SIG-M5 (cell line): ENCODE data around the gene ARHGEF17.

Experiments used
- DNase-seq: peaks from one replicate; lab custom pipeline; 2025; lab: John Stamatoyannopoulos, UW

Gene ARHGEF17

GRCh38 chr11:73380897-73381410 lies 72.9 kb downstream of the ARHGEF17 start:
- DNase-seq, result no peak

GRCh38 chr11:73381589-73381988 lies 73.5 kb downstream of the ARHGEF17 start:
- DNase-seq, result no peak

- no peak for DNase-seq
These were observed 74.1 kb downstream of the ARHGEF17 start for GRCh38 chr11:73382183-73382582.

- no peak for DNase-seq
These were observed 74.7 kb downstream of the ARHGEF17 start for GRCh38 chr11:73382747-73383146.

GRCh38 chr11:73383249-73384124 lies 75.4 kb downstream of the ARHGEF17 start:
- no peak for DNase-seq

- no peak for DNase-seq
These were observed 76.0 kb downstream of the ARHGEF17 start for GRCh38 chr11:73384125-73384441.

- DNase-seq, result no peak
These were observed 76.4 kb downstream of the ARHGEF17 start for GRCh38 chr11:73384531-73384871.

- no peak for DNase-seq
These were observed 77.0 kb downstream of the ARHGEF17 start for GRCh38 chr11:73384872-73385689.

GRCh38 chr11:73386016-73386415 lies 77.9 kb downstream of the ARHGEF17 start:
- no peak for DNase-seq

GRCh38 chr11:73386546-73386945 lies 78.5 kb downstream of the ARHGEF17 start:
- DNase-seq, result no peak

- DNase-seq, result no peak
These were observed 79.7 kb downstream of the ARHGEF17 start for GRCh38 chr11:73387594-73388264.

- no peak for DNase-seq
These were observed 80.4 kb downstream of the ARHGEF17 start for GRCh38 chr11:73388265-73389133.

GRCh38 chr11:73389134-73389525 lies 81.1 kb downstream of the ARHGEF17 start:
- no peak for DNase-seq

- DNase-seq, result no peak
These were observed 81.8 kb downstream of the ARHGEF17 start for GRCh38 chr11:73389916-73390315.

- DNase-seq, result no peak
These were observed 82.8 kb downstream of the ARHGEF17 start for GRCh38 chr11:73390601-73391565.

- no peak for DNase-seq
These were observed 83.6 kb downstream of the ARHGEF17 start for GRCh38 chr11:73391665-73392064.

- DNase-seq, result no peak
These were observed 84.3 kb downstream of the ARHGEF17 start for GRCh38 chr11:73392108-73393010.

GRCh38 chr11:73393011-73393380 lies 84.9 kb downstream of the ARHGEF17 start:
- DNase-seq, result no peak
